ENCODE results near the gene MT1A.

- no peak for TF ChIP-seq CTCF (conservative IDR thresholded peaks at IDR 0.05; ENCODE audit: low read depth, low read length)
- no peak for TF ChIP-seq EZH2 (IDR thresholded peaks at IDR 0.05; ENCODE audit: borderline replicate concordance, low read depth, low read length, poor library complexity, severe bottlenecking)
Observed at GRCh38 chr16:56643833-56644232, 5.4 kb downstream of the MT1A start.
